Stimulated activated CD4-positive, alpha-beta T cell treated with anti-CD3 and anti-CD28 coated beads, Interleukin-15, amount 100 ng/mL, for 48 hours (primary cell): ENCODE measurements around the gene HTR4.

Experiments
- DNase-seq, 2 donors: peaks; one replicate each; pipeline ENCODE4 v3.0.0-alpha.2; 2020; ENCODE audit warnings: low read depth in 2 of 2

HTR4 gene

GRCh38 chr5:148665431-148665830 lies 11.1 kb upstream of the HTR4 start:
- no peak for DNase-seq

- no peak for DNase-seq
Measured at GRCh38 chr5:148663509-148663908, 9.2 kb upstream of the HTR4 start.

- no peak for DNase-seq
Measured at GRCh38 chr5:148660346-148660660, 6.0 kb upstream of the HTR4 start.

- DNase-seq, result no peak
Measured at GRCh38 chr5:148659641-148660345, 5.5 kb upstream of the HTR4 start.

- DNase-seq, result no peak
Measured at GRCh38 chr5:148653291-148653835, 964 bp downstream of the HTR4 start.

- DNase-seq, result no peak
Measured at GRCh38 chr5:148651528-148651927, 2.8 kb downstream of the HTR4 start.

GRCh38 chr5:148645527-148645926 lies 8.8 kb downstream of the HTR4 start:
- no peak for DNase-seq

- DNase-seq, result no peak
Measured at GRCh38 chr5:148641735-148642134, 12.6 kb downstream of the HTR4 start.

GRCh38 chr5:148640471-148640870 lies 13.9 kb downstream of the HTR4 start:
- no peak for DNase-seq

- DNase-seq, result no peak
Measured at GRCh38 chr5:148639081-148639480, 15.2 kb downstream of the HTR4 start.

- no peak for DNase-seq
Measured at GRCh38 chr5:148636353-148636752, 18.0 kb downstream of the HTR4 start.

GRCh38 chr5:148635321-148636083 lies 18.8 kb downstream of the HTR4 start:
- DNase-seq, result no peak

- DNase-seq, result no peak
Measured at GRCh38 chr5:148633067-148633377, 21.3 kb downstream of the HTR4 start.

GRCh38 chr5:148632255-148633066 lies 21.9 kb downstream of the HTR4 start:
- no peak for DNase-seq

GRCh38 chr5:148626986-148627385 lies 27.3 kb downstream of the HTR4 start:
- DNase-seq, result no peak

GRCh38 chr5:148626081-148626613 lies 28.2 kb downstream of the HTR4 start:
- DNase-seq, result no peak

GRCh38 chr5:148625250-148625649 lies 29.1 kb downstream of the HTR4 start:
- no peak for DNase-seq

GRCh38 chr5:148623741-148624140 lies 30.6 kb downstream of the HTR4 start:
- no peak for DNase-seq

GRCh38 chr5:148623101-148623500 lies 31.2 kb downstream of the HTR4 start:
- DNase-seq, result no peak

GRCh38 chr5:148620696-148621095 lies 33.6 kb downstream of the HTR4 start:
- DNase-seq, result peak in 1 of 2 donors; percentile 12

- DNase-seq, result no peak
Measured at GRCh38 chr5:148620091-148620490, 34.2 kb downstream of the HTR4 start.

GRCh38 chr5:148619484-148619883 lies 34.8 kb downstream of the HTR4 start:
- DNase-seq, result no peak
